ENCODE measurements around the gene HDAC1.

GRCh38 chr1:32273391-32274208, 18.3 kb upstream of the HDAC1 start:
- TF ChIP-seq, protein P1, sequence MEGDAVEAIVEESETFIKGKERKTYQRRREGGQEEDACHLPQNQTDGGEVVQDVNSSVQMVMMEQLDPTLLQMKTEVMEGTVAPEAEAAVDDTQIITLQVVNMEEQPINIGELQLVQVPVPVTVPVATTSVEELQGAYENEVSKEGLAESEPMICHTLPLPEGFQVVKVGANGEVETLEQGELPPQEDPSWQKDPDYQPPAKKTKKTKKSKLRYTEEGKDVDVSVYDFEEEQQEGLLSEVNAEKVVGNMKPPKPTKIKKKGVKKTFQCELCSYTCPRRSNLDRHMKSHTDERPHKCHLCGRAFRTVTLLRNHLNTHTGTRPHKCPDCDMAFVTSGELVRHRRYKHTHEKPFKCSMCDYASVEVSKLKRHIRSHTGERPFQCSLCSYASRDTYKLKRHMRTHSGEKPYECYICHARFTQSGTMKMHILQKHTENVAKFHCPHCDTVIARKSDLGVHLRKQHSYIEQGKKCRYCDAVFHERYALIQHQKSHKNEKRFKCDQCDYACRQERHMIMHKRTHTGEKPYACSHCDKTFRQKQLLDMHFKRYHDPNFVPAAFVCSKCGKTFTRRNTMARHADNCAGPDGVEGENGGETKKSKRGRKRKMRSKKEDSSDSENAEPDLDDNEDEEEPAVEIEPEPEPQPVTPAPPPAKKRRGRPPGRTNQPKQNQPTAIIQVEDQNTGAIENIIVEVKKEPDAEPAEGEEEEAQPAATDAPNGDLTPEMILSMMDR (IDR thresholded peaks at IDR 0.05; ENCODE audit: low read depth, low read length, poor library complexity, severe bottlenecking) = no peak
- no peak for TF ChIP-seq EZH2phosphoT487 (IDR thresholded peaks at IDR 0.05; ENCODE audit: borderline replicate concordance, low read length)
